Liver (tissue), 3 donors: Measurements from ENCODE around the gene COQ8B.

Experiments
- CTCF ChIP-seq: fragments of 150-350 bp; IDR thresholded peaks from 2 replicates; pipeline ENCODE4 v1.5.1; 2017; ENCODE audit warnings: improper control_type of control experiment, low read depth, low read length; ENCODE audit not compliant: missing input control
- EGR1 ChIP-seq, 2 donors: IDR thresholded peaks; 2 replicates each; pipeline ENCODE4 v1.6.1; 2016 to 2018; ENCODE audit warnings: antibody characterized with exemption in 2 of 2, low read depth in 2 of 2
- FOXA1 ChIP-seq: IDR thresholded peaks from 2 replicates; pipeline ENCODE4 v1.6.1; 2016; ENCODE audit warnings: antibody characterized with exemption
- FOXA2 ChIP-seq: IDR thresholded peaks from 2 replicates; pipeline ENCODE4 v1.6.1; 2016; ENCODE audit warnings: antibody characterized with exemption
- JUND ChIP-seq, 2 donors: IDR thresholded peaks; 2 replicates each; pipeline ENCODE4 v1.6.1; 2016; ENCODE audit warnings: antibody characterized with exemption in 2 of 2
- MAX ChIP-seq: IDR thresholded peaks from 2 replicates; pipeline ENCODE4 v1.6.1; 2016; ENCODE audit warnings: antibody characterized with exemption
- RAD21 ChIP-seq, 2 donors: IDR thresholded peaks; 2 replicates each; pipeline ENCODE4 v1.6.1; 2016; ENCODE audit warnings: antibody characterized with exemption in 2 of 2, mild to moderate bottlenecking in 2 of 2
- RXRA ChIP-seq, 2 donors: IDR thresholded peaks; 2 replicates each; pipeline ENCODE4 v1.6.1; 2017 to 2018; ENCODE audit warnings: antibody characterized with exemption in 2 of 2, mild to moderate bottlenecking in 1 of 2
- SP1 ChIP-seq: IDR thresholded peaks from 2 replicates; pipeline ENCODE4 v1.6.1; 2018; ENCODE audit warnings: antibody characterized with exemption, mild to moderate bottlenecking
- donor health status: healthy.
- donor health status: healthy.

GRCh38 chr19:40716482-40717324, at the start of gene COQ8B, which contains the start of gene ITPKC:
- TF ChIP-seq FOXA1 = no peak
- no peak for TF ChIP-seq FOXA2
- TF ChIP-seq CTCF = no peak
- TF ChIP-seq MAX = no peak
- TF ChIP-seq EGR1 (IDR thresholded peaks at IDR 0.05; ENCODE audit: low read depth in 2 of 2) = peak in 1 of 2 donors; percentile 42
- no peak for TF ChIP-seq RAD21 (IDR thresholded peaks at IDR 0.05)
- TF ChIP-seq JUND (IDR thresholded peaks at IDR 0.05) = peak in 1 of 2 donors; percentile 49
- TF ChIP-seq SP1 = peak; percentile 64
- TF ChIP-seq RXRA (IDR thresholded peaks at IDR 0.05) = peak; percentile 16 to 31
